ENCODE results near the gene TMEM59L. TPM values are rescaled to one million over a fixed set of nuclear protein-coding genes. Genes with fewer than 3 reads are reported as not detected.

TMEM59L gene
- polyA plus RNA-seq, 1 of the 3 experiments (the other 2 are of a cell fraction): 9.6 TPM

DNA sequence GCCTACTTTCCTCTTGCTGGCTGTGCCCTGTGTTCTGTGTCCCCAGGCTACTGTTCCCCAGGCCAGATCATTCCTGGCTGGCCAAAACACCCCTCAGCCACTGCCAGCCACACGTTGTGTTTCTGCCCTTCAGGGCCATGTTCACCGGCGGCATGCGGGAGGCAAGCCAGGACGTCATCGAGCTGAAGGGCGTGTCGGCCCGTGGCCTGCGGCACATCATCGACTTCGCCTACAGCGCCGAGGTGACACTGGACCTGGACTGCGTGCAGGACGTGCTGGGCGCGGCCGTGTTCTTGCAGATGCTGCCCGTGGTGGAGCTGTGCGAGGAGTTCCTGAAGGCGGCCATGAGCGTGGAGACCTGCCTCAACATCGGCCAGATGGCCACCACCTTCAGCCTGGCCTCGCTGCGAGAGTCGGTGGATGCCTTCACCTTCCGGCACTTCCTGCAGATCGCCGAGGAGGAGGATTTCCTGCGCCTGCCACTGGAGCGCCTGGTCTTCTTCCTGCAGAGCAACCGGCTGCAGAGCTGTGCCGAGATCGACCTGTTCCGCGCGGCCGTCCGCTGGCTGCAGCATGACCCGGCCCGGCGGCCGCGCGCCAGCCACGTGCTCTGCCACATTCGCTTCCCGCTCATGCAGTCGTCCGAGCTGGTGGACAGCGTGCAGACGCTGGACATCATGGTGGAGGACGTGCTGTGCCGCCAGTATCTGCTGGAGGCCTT is 55.0 kb downstream of the TMEM59L start:
- TF ChIP-seq ZBTB33 (IDR thresholded peaks at IDR 0.05; ENCODE audit: borderline replicate concordance, low read depth) (no peak), MEF2A (IDR thresholded peaks at IDR 0.05; ENCODE audit: borderline replicate concordance, low read depth) (no peak), EP300 (IDR thresholded peaks at IDR 0.05; ENCODE audit: borderline replicate concordance in 1 of 2, low read depth in 1 of 2, low read length in 1 of 2) (no peak), POLR2AphosphoS5 (IDR thresholded peaks at IDR 0.05; ENCODE audit: low read depth, low read length) (no peak), JUND (IDR thresholded peaks at IDR 0.05) (no peak), PBX3 (IDR thresholded peaks at IDR 0.05) (no peak), SIN3A (IDR thresholded peaks at IDR 0.05; ENCODE audit: borderline replicate concordance, low read depth, low read length) (no peak), IRF3 (IDR thresholded peaks at IDR 0.05; ENCODE audit: low read depth, low read length) (no peak), GABPA (IDR thresholded peaks at IDR 0.05; ENCODE audit: low read depth) (no peak), MAX (IDR thresholded peaks at IDR 0.05; ENCODE audit: low read depth) (no peak), FOSL2 (IDR thresholded peaks at IDR 0.05; ENCODE audit: borderline replicate concordance, low read depth) (no peak)
- TF ChIP-seq, protein P1, sequence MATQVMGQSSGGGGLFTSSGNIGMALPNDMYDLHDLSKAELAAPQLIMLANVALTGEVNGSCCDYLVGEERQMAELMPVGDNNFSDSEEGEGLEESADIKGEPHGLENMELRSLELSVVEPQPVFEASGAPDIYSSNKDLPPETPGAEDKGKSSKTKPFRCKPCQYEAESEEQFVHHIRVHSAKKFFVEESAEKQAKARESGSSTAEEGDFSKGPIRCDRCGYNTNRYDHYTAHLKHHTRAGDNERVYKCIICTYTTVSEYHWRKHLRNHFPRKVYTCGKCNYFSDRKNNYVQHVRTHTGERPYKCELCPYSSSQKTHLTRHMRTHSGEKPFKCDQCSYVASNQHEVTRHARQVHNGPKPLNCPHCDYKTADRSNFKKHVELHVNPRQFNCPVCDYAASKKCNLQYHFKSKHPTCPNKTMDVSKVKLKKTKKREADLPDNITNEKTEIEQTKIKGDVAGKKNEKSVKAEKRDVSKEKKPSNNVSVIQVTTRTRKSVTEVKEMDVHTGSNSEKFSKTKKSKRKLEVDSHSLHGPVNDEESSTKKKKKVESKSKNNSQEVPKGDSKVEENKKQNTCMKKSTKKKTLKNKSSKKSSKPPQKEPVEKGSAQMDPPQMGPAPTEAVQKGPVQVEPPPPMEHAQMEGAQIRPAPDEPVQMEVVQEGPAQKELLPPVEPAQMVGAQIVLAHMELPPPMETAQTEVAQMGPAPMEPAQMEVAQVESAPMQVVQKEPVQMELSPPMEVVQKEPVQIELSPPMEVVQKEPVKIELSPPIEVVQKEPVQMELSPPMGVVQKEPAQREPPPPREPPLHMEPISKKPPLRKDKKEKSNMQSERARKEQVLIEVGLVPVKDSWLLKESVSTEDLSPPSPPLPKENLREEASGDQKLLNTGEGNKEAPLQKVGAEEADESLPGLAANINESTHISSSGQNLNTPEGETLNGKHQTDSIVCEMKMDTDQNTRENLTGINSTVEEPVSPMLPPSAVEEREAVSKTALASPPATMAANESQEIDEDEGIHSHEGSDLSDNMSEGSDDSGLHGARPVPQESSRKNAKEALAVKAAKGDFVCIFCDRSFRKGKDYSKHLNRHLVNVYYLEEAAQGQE (IDR thresholded peaks at IDR 0.05; ENCODE audit: low read depth, low read length): no peak
- TF ChIP-seq, protein P2, sequence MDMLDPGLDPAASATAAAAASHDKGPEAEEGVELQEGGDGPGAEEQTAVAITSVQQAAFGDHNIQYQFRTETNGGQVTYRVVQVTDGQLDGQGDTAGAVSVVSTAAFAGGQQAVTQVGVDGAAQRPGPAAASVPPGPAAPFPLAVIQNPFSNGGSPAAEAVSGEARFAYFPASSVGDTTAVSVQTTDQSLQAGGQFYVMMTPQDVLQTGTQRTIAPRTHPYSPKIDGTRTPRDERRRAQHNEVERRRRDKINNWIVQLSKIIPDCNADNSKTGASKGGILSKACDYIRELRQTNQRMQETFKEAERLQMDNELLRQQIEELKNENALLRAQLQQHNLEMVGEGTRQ (IDR thresholded peaks at IDR 0.05; ENCODE audit: borderline replicate concordance, low read depth, low read length): no peak
- TF ChIP-seq, protein P3, sequence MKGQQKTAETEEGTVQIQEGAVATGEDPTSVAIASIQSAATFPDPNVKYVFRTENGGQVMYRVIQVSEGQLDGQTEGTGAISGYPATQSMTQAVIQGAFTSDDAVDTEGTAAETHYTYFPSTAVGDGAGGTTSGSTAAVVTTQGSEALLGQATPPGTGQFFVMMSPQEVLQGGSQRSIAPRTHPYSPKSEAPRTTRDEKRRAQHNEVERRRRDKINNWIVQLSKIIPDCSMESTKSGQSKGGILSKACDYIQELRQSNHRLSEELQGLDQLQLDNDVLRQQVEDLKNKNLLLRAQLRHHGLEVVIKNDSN (IDR thresholded peaks at IDR 0.05; ENCODE audit: borderline replicate concordance, low read depth): no peak
- Histone ChIP-seq H3K9ac (no peak overlapping the region), H3K9me2 (no peaks in the 10 kb centered on the region), H3K4me3 (ENCODE audit: low read depth in 2 of 2, low read length in 1 of 2) (no peak overlapping the region), H3K4me1 (ENCODE audit: control insufficient read depth in 1 of 2, insufficient read depth in 2 of 2, low read depth in 1 of 2, low read length in 1 of 2) (peaks cover 5 to 26% of the 10 kb centered on the region in 2 experiments; a peak in 3 of 4 replicates), H3K27me3 (ENCODE audit: insufficient read depth) (no peaks in the 10 kb centered on the region), H3K27ac (ENCODE audit: low read depth in 2 of 2, low read length in 1 of 2) (no peak overlapping the region), H2AFZ (ENCODE audit: low read depth) (no peak overlapping the region), H3K4me2 (no peak overlapping the region), H3K79me2 (ENCODE audit: insufficient read depth) (no peaks in the 10 kb centered on the region), H3K36me3 (replicated peaks in 1 of 2; ENCODE audit: control insufficient read depth in 1 of 2, insufficient read depth in 2 of 2, low read length in 1 of 2) (peaks cover 0 to 19% of the 10 kb centered on the region in 2 experiments), H3F3A (replicated peaks; ENCODE audit: insufficient read depth) (no peaks in the 10 kb centered on the region), H3K9me3 (no peaks in the 10 kb centered on the region), H4K20me1 (ENCODE audit: insufficient read depth) (no peaks in the 10 kb centered on the region)
- ChIA-PET CTCF (no interaction called here), POLR2A (no interaction called here)
- no peak for DNase-seq
- WGBS (ENCODE audit: low lambda C conversion rate): 95% methylated on average over 20 of the region's 55 CpGs

All from SK-N-SH (cell line).